MM.1S (cell line): ENCODE data around the gene ATG4C.
A peak's percentile ranks its signal among the peaks of the same experiment; 100 is the strongest.

Experiments
- DNase-seq: peaks from one replicate; pipeline ENCODE4 v3.0.0-alpha.2; 2015
- H2AFZ ChIP-seq: fragments of 300-600 bp; sonication (generic); 2 replicates; pipeline ENCODE4 v1.6.0; 2016; ENCODE audit warnings: antibody characterized with exemption, low read length
- H3F3A ChIP-seq: fragments of 300-600 bp; sonication (generic); 2 replicates; pipeline ENCODE4 v1.6.1; 2016; ENCODE audit warnings: mild to moderate bottlenecking, antibody characterized with exemption, low read length, moderate library complexity, mixed read lengths; ENCODE audit not compliant: insufficient read depth
- H3K27ac ChIP-seq: fragments of 300-600 bp; sonication (generic); 2 replicates; pipeline ENCODE4 v1.5.1; 2016; ENCODE audit warnings: mild to moderate bottlenecking, low read length
- H3K27me3 ChIP-seq: fragments of 300-600 bp; sonication (generic); replicated peaks from 2 replicates; pipeline ENCODE4 v1.6.0; 2016; ENCODE audit warnings: low read length; ENCODE audit not compliant: insufficient read depth
- H3K36me3 ChIP-seq: fragments of 300-600 bp; sonication (generic); replicated peaks from 2 replicates; pipeline ENCODE4 v1.6.1; 2016; ENCODE audit warnings: mild to moderate bottlenecking, low read length, mixed read lengths; ENCODE audit not compliant: insufficient read depth
- H3K4me1 ChIP-seq: fragments of 300-600 bp; sonication (generic); 2 replicates; pipeline ENCODE4 v1.6.1; 2016; ENCODE audit warnings: low read length, mixed read lengths
- H3K4me2 ChIP-seq: fragments of 300-600 bp; sonication (generic); 2 replicates; pipeline ENCODE4 v1.6.0; 2016; ENCODE audit warnings: low read depth, low read length
- H3K4me3 ChIP-seq: fragments of 300-600 bp; sonication (generic); 2 replicates; pipeline ENCODE4 v1.5.1; 2016; ENCODE audit warnings: low read length, mixed read lengths
- H3K79me2 ChIP-seq: fragments of 300-600 bp; sonication (generic); 2 replicates; pipeline ENCODE4 v1.6.1; 2016; ENCODE audit warnings: mixed run types, low read length, mixed read lengths
- H3K9ac ChIP-seq: fragments of 300-600 bp; sonication (generic); 2 replicates; pipeline ENCODE4 v1.6.1; 2016; ENCODE audit warnings: low read length, mixed read lengths
- H3K9me2 ChIP-seq: fragments of 300-600 bp; sonication (generic); replicated peaks from 2 replicates; pipeline ENCODE4 v1.6.1; 2016; ENCODE audit warnings: mild to moderate bottlenecking, low read length, mixed read lengths; ENCODE audit not compliant: insufficient read depth
- H3K9me3 ChIP-seq: fragments of 300-600 bp; sonication (generic); replicated peaks from 2 replicates; pipeline ENCODE4 v1.6.1; 2016; ENCODE audit warnings: mild to moderate bottlenecking, low read length, mixed read lengths; ENCODE audit not compliant: insufficient read depth
- H4K20me1 ChIP-seq: fragments of 300-600 bp; sonication (generic); 2 replicates; pipeline ENCODE4 v1.6.1; 2016; ENCODE audit warnings: mild to moderate bottlenecking, low read length, moderate library complexity, mixed read lengths; ENCODE audit not compliant: insufficient read depth
- EZH2 ChIP-seq: fragments of 300-600 bp; sonication (generic); optimal IDR thresholded peaks from 2 replicates; pipeline ENCODE3; 2017; ENCODE audit warnings: low read depth, mild to moderate bottlenecking, antibody characterized with exemption, low read length, mixed read lengths
- EZH2phosphoT487 ChIP-seq: fragments of 300-600 bp; sonication (generic); IDR thresholded peaks from 2 replicates; pipeline ENCODE4 v1.6.1; 2018; ENCODE audit warnings: antibody characterized with exemption, low read length
- TF ChIP-seq, protein P1 (sequence below): fragments of 300-600 bp; sonication (generic); IDR thresholded peaks from 2 replicates; pipeline ENCODE4 v1.5.1; 2016; ENCODE audit warnings: antibody characterized with exemption, low read length, mixed read lengths

ATG4C gene

GRCh38 chr1:62744611-62745577 lies 39.0 kb upstream of the ATG4C start:
- no peak overlapping the region for H3K27ac ChIP-seq
- no peak overlapping the region for H3K4me2 ChIP-seq
- H3K4me1 ChIP-seq = no peaks in the 10 kb centered on the region
- no peaks in the 10 kb centered on the region for H3F3A ChIP-seq
- H3K9ac ChIP-seq = no peak overlapping the region
- H4K20me1 ChIP-seq = no peaks in the 10 kb centered on the region
- TF ChIP-seq, protein P1, sequence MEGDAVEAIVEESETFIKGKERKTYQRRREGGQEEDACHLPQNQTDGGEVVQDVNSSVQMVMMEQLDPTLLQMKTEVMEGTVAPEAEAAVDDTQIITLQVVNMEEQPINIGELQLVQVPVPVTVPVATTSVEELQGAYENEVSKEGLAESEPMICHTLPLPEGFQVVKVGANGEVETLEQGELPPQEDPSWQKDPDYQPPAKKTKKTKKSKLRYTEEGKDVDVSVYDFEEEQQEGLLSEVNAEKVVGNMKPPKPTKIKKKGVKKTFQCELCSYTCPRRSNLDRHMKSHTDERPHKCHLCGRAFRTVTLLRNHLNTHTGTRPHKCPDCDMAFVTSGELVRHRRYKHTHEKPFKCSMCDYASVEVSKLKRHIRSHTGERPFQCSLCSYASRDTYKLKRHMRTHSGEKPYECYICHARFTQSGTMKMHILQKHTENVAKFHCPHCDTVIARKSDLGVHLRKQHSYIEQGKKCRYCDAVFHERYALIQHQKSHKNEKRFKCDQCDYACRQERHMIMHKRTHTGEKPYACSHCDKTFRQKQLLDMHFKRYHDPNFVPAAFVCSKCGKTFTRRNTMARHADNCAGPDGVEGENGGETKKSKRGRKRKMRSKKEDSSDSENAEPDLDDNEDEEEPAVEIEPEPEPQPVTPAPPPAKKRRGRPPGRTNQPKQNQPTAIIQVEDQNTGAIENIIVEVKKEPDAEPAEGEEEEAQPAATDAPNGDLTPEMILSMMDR = no peak
- TF ChIP-seq EZH2 = no peak
- no peak for TF ChIP-seq EZH2phosphoT487
- H3K9me2 ChIP-seq = no peaks in the 10 kb centered on the region
- no peaks in the 10 kb centered on the region for H3K27me3 ChIP-seq
- no peaks in the 10 kb centered on the region for H3K9me3 ChIP-seq
- H3K36me3 ChIP-seq = no peaks in the 10 kb centered on the region
- no peak overlapping the region for H3K4me3 ChIP-seq
- DNase-seq = no peak
- no peak overlapping the region for H2AFZ ChIP-seq
- no peaks in the 10 kb centered on the region for H3K79me2 ChIP-seq

DNA sequence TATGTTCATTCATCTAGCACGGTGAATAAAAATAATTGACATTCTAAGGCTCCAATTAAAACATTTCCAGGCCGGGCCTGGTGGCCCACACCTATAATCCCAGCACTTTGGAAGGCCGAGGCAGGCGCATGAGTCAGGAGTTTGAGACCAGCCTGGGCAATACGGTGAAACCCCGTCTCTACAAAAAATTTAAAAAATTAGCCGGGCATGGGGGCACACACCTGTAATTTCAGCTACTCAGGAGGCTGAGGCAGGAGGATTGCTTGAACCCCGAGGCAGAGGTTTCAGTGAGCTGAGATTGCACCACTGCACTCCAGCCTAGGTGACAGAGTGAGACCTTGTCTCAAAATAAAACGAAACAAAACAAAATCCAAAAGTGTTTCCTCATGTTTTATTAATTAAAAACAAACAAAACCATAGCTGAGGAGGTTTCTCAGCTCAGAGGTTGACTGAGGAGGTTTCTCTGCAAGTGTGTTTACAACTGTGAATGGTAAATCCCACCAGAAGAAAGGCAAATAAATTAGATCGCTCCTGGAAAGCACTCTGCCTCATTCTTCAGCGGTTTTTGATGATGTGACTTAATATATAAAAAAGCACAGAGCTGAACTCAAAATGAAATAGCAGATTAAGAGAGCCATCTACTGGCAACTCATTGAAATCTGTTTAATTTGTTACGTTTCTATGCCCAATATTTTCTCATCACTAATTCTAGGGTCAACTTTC lies 37.7 kb upstream of the ATG4C start:
- Histone ChIP-seq H3K4me2 (no peak overlapping the region; the same call in 1 of the 2 replicates), H3K9me2 (no peaks in the 10 kb centered on the region), H3F3A (no peaks in the 10 kb centered on the region), H3K36me3 (no peaks in the 10 kb centered on the region), H2AFZ (0 out of 2 replicates have a peak overlapping the region, but pooled peaks have one; percentile 26), H3K4me1 (no peaks in the 10 kb centered on the region), H3K9ac (no peak overlapping the region), H3K9me3 (no peaks in the 10 kb centered on the region), H3K79me2 (no peaks in the 10 kb centered on the region), H3K27me3 (no peaks in the 10 kb centered on the region), H3K27ac (no peak overlapping the region), H4K20me1 (no peaks in the 10 kb centered on the region), H3K4me3 (no peak overlapping the region)
- TF ChIP-seq, protein P1 = peak; percentile 65
- TF ChIP-seq EZH2phosphoT487 = no peak
- DNase-seq = peak; percentile 62

GRCh38 chr1:62746809-62747138 lies 37.2 kb upstream of the ATG4C start:
- Histone ChIP-seq H3K4me3 (no peak overlapping the region), H2AFZ (no peak overlapping the region), H3K79me2 (no peaks in the 10 kb centered on the region), H4K20me1 (no peaks in the 10 kb centered on the region), H3K27me3 (no peaks in the 10 kb centered on the region), H3K27ac (no peak overlapping the region), H3K36me3 (no peaks in the 10 kb centered on the region), H3K9me3 (no peaks in the 10 kb centered on the region), H3K4me1 (no peaks in the 10 kb centered on the region), H3F3A (no peaks in the 10 kb centered on the region), H3K9me2 (no peaks in the 10 kb centered on the region), H3K9ac (no peak overlapping the region), H3K4me2 (no peak overlapping the region)
- no peak for DNase-seq
- no peak for TF ChIP-seq EZH2phosphoT487
- TF ChIP-seq, protein P1 = no peak
